ENCODE results near the gene HPCAL1. TPM values are rescaled to one million over a fixed set of nuclear protein-coding genes. Genes with fewer than 3 reads are reported as not detected.
A peak's percentile ranks its signal among the peaks of the same experiment; 100 is the strongest.

Gene HPCAL1
- total and polyA plus RNA-seq, 10 of the 15 experiments (the other 5 are each of a cell fraction or from before 2014, with no cell fraction given): 0.40 to 12.8 (median 7.9) TPM

- ATAC-seq: no peak
- BruUV-seq (replicated peaks): no TSS peak
- no peaks in the 10 kb centered on the region for H3K27me3 ChIP-seq (replicated peaks in 1 of 2; ENCODE audit: control insufficient read depth in 2 of 2, insufficient read depth in 2 of 2, low read length in 1 of 2)
- H4K20me1 ChIP-seq (ENCODE audit: control insufficient read depth, insufficient read depth): no peaks in the 10 kb centered on the region
- peak overlapping the region; percentile 62; the same call in 1 of the 2 replicates for H3K4me3 ChIP-seq
- H3K9me3 ChIP-seq (replicated peaks; ENCODE audit: control insufficient read depth, insufficient read depth, low read length): no peaks in the 10 kb centered on the region; the same call in 2 of the 3 replicates
- intact Hi-C loops (cut with micrococcal nuclease; ENCODE audit: unreplicated experiment): loop anchor here (1.0 kb wide), 1 partner anchor 107 kb away; no protein-coding TSS in a partner anchor
- H2AFZ ChIP-seq (ENCODE audit: control insufficient read depth, low read depth, low read length): peak overlapping the region; percentile 92
- H3K4me2 ChIP-seq (ENCODE audit: control insufficient read depth, insufficient read depth): peak overlapping the region; percentile 96
- SMC1A ChIA-PET (ENCODE audit: uncharacterized antibody, unreplicated experiment): interaction anchor here (0.9 to 9.2 kb wide), 10 partner anchors 15 to 178 kb away, joined by 3 to 100 read pairs (median 4); no protein-coding TSS in a partner anchor
- 7% methylated on average over 24 of the region's 29 CpGs for WGBS (ENCODE audit: insufficient coverage, insufficient replicate concordance, low lambda C conversion rate, missing lambda C conversion rate)
- DNase-seq (ENCODE audit: low read depth, low spot score): no peak
- H3K9ac ChIP-seq (ENCODE audit: control insufficient read depth, insufficient read depth, low read length): peak overlapping the region; percentile 60; the same call in 1 of the 2 replicates
- in situ Hi-C loops (cut with MboI): no loop called here
- RAD21 ChIA-PET (ENCODE audit: unreplicated experiment): interaction anchor here (0.6 to 9.0 kb wide), 16 partner anchors 23 to 230 kb away, joined by 3 to 154 read pairs (median 5); no protein-coding TSS in a partner anchor
- CTCF ChIA-PET: interaction anchor here (0.7 to 5.7 kb wide), 13 partner anchors 22 to 206 kb away, joined by 3 to 87 read pairs (median 5); partner anchors contain the start of gene ODC1
- FAIRE-seq: no peak
- no peaks in the 10 kb centered on the region for H3K36me3 ChIP-seq (ENCODE audit: control insufficient read depth in 2 of 2, insufficient read depth in 2 of 2, low read length in 1 of 2)
- H3K27ac ChIP-seq (ENCODE audit: control insufficient read depth, insufficient read depth): peak overlapping the region; percentile 61
- no peaks in the 10 kb centered on the region for H3K79me2 ChIP-seq (ENCODE audit: control insufficient read depth, insufficient read depth, low read length)
- POLR2A ChIA-PET: interaction anchor here (0.5 to 7.8 kb wide), 11 partner anchors 23 to 1004 kb away, joined by 3 to 55 read pairs (median 4); partner anchors contain the start of gene ODC1
- 0 out of 2 replicates have a peak, but pooled peaks have one; percentile 9 for TF ChIP-seq DPF2 (IDR thresholded peaks at IDR 0.05)
- no peak for TF ChIP-seq NFXL1 (IDR thresholded peaks at IDR 0.05; ENCODE audit: borderline replicate concordance)
- TF ChIP-seq SMAD1 (IDR thresholded peaks at IDR 0.05; ENCODE audit: low read depth, partially characterized antibody): peak; percentile 33
- H3K4me1 ChIP-seq (ENCODE audit: control insufficient read depth, insufficient read depth, low read length): peaks cover 16% of the 10 kb centered on the region
These were observed 694 bp upstream of the HPCAL1 start for GRCh38 chr2:10301941-10302478.

GRCh38 chr2:10303181-10303693 is 533 bp downstream of the HPCAL1 start:
- no peak for FAIRE-seq
- CTCF ChIA-PET: interaction anchor here (0.6 to 5.7 kb wide), 11 partner anchors 20 to 231 kb away, joined by 3 to 87 read pairs (median 4); no protein-coding TSS in a partner anchor
- TF ChIP-seq HDGF (IDR thresholded peaks at IDR 0.05): 0 out of 2 replicates have a peak, but pooled peaks have one; percentile 59
- no peak for TF ChIP-seq ZBTB33 (IDR thresholded peaks at IDR 0.05)
- no peak for TF ChIP-seq FOXM1 (IDR thresholded peaks at IDR 0.05; ENCODE audit: low read depth, low read length)
- no peak for TF ChIP-seq IRF5 (IDR thresholded peaks at IDR 0.05; ENCODE audit: borderline replicate concordance)
- peak; percentile 8; the same call in 1 of the 2 replicates for TF ChIP-seq LARP7 (IDR thresholded peaks at IDR 0.05)
- no peak for TF ChIP-seq SMAD1 (IDR thresholded peaks at IDR 0.05; ENCODE audit: low read depth, partially characterized antibody)
- 0 out of 2 replicates have a peak, but pooled peaks have one; percentile 63 for TF ChIP-seq NKRF (conservative IDR thresholded peaks at IDR 0.05)

More at GRCh38 chr2:10303181-10303693, 533 bp downstream of the HPCAL1 start:
- H3K4me2 ChIP-seq (ENCODE audit: control insufficient read depth, insufficient read depth): peak overlapping the region; percentile 82
- peak overlapping the region; percentile 38; the same call in 1 of the 2 replicates for H3K9ac ChIP-seq (ENCODE audit: control insufficient read depth, insufficient read depth, low read length)
- DNase-seq (ENCODE audit: low read depth, low spot score) (no peak), ATAC-seq (peak; percentile 47)
- POLR2A ChIA-PET: interaction anchor here (0.5 to 7.8 kb wide), 10 partner anchors 11 to 358 kb away, joined by 3 to 55 read pairs (median 4); no protein-coding TSS in a partner anchor
- no peak overlapping the region for H3K27ac ChIP-seq (ENCODE audit: control insufficient read depth, insufficient read depth)
- RAD21 ChIA-PET (ENCODE audit: unreplicated experiment): interaction anchor here (0.9 to 9.0 kb wide), 17 partner anchors 11 to 231 kb away, joined by 3 to 154 read pairs (median 6); no protein-coding TSS in a partner anchor
- no peaks in the 10 kb centered on the region; the same call in 2 of the 3 replicates for H3K9me3 ChIP-seq (replicated peaks; ENCODE audit: control insufficient read depth, insufficient read depth, low read length)
- H3K27me3 ChIP-seq (replicated peaks in 1 of 2; ENCODE audit: control insufficient read depth in 2 of 2, insufficient read depth in 2 of 2, low read length in 1 of 2): no peaks in the 10 kb centered on the region; a peak in 1 of 4 replicates
- SMC1A ChIA-PET (ENCODE audit: uncharacterized antibody, unreplicated experiment): interaction anchor here (0.7 to 9.2 kb wide), 12 partner anchors 11 to 178 kb away, joined by 3 to 100 read pairs (median 3); no protein-coding TSS in a partner anchor
- H2AFZ ChIP-seq (ENCODE audit: control insufficient read depth, low read depth, low read length): peak overlapping the region; percentile 61
- no peaks in the 10 kb centered on the region for H4K20me1 ChIP-seq (ENCODE audit: control insufficient read depth, insufficient read depth)
- WGBS (ENCODE audit: insufficient coverage, insufficient replicate concordance, low lambda C conversion rate, missing lambda C conversion rate): under 1% methylated on average over 41 of the region's 48 CpGs
- in situ Hi-C loops (cut with MboI): no loop called here
- H3K79me2 ChIP-seq (ENCODE audit: control insufficient read depth, insufficient read depth, low read length): no peaks in the 10 kb centered on the region
- no peaks in the 10 kb centered on the region for H3K36me3 ChIP-seq (ENCODE audit: control insufficient read depth in 2 of 2, insufficient read depth in 2 of 2, low read length in 1 of 2)
- intact Hi-C loops (cut with micrococcal nuclease; ENCODE audit: unreplicated experiment): no loop called here
- BruUV-seq (replicated peaks): no TSS peak
- H3K4me3 ChIP-seq: peak overlapping the region; percentile 69
- peaks cover 16% of the 10 kb centered on the region for H3K4me1 ChIP-seq (ENCODE audit: control insufficient read depth, insufficient read depth, low read length)
